HG02623 (cell line): ENCODE data around the gene CYB5R4.

Source experiments
- ATAC-seq: cut with Tn5 transposase; IDR thresholded peaks from one replicate; pipeline ENCODE4 v1.9.1; 2021; ENCODE audit warnings: moderate library complexity; ENCODE audit not compliant: unreplicated experiment

CYB5R4 gene

DNA sequence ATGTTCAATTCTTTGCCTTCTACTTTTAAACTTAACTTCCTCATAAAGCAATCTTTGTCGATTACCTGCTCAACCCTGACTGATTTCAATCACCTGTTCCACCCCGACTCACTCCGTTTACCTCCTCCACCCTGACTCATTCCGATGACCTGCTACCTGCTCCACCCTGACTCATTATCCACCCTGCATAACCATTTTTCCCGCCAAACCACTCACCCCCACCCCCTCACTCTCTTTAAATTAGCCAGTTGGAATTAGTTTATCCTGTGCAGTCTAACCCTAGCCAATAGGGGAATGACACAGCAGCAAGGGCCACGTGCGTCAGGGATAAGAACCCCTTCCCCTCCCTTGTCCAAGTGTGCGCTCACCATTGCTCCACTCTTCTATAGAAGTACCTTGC is 117.4 kb downstream of the CYB5R4 start:
- no peak for ATAC-seq

DNA sequence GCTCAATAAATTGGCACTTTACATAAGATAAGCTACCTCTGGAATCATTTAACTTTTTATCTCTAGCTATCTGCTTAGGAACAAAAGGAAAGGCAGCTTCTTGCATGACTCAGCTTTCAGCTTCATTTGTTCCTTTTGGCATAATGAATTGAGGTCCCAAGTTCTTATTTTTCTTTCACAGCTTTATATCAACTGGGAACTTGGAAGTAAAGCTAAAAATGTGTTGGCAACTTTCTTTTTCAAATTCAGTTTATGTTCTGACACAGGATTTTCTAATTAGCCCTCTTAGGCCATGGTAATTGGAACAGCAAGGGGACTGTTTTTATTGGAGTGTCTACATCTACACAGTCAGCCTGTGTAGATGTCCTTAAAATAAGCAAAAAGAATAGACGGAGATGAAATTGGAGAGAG is 118.8 kb downstream of the CYB5R4 start:
- ATAC-seq = no peak

GRCh38 chr6:83978997-83979396 is 119.5 kb downstream of the CYB5R4 start:
- ATAC-seq = no peak

DNA sequence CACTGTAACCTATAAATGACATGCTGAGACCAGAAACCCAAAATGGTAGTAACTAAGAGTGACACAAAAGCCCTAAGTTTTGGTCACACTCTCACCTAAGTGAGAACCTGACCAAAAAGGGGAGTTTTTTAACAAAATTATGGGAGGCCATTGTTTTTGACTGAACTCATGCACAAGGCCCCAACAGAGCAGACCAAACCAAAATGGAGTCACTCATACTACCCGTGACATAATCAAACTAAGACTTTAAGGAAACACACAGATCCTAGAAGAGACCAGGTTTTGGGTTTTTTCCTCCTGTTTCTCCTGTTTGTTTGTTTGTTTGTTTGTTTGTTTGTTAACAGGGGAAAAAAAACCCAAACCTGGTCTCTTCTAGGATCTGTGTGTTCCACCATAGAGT is 124.9 kb downstream of the CYB5R4 start:
- no peak for ATAC-seq

GRCh38 chr6:83985308-83985713 is 125.8 kb downstream of the CYB5R4 start:
- no peak for ATAC-seq

- no peak for ATAC-seq
Measured at GRCh38 chr6:83985715-83986114, 126.2 kb downstream of the CYB5R4 start.

- ATAC-seq = no peak
Measured at GRCh38 chr6:83998021-83998584, 138.6 kb downstream of the CYB5R4 start.

DNA sequence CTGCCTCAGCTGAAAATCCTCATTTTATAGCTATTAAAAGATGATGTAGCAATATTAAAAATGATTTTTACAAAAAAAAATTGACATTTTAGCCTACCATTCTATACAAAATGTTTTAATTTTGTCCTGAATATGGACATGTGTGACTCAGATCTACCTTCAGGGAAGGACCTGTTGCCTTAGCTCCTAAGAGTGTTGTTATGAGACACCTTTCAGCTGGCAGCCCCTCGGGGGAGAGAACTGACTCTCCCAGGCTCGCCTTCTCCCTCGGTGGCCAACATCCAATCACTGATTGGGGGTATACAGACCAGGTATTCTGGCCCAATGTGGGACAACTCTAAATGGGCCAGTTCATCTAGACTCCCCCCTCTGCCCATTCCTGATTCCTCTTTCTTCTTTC is 141.6 kb downstream of the CYB5R4 start:
- no peak for ATAC-seq

GRCh38 chr6:84002226-84002625 is 142.7 kb downstream of the CYB5R4 start:
- no peak for ATAC-seq

DNA sequence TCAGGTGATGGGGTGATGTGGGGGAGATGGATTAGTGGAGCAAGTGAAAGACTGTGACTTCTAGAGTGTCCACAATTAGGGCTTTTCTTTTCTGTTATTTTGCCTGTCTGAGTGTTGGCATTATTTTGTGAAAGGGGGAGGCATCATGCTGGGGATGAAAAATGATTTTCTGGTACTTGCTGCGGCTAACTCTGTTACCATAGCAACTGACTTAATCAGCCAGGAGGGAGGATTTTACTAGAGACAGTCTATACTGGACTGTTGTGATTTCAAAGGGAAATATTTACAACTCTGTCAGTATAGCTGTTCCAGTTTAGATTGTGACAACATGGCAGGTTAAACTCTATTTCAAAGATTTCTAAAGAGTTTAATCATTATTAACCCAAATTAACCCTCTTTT is 143.6 kb downstream of the CYB5R4 start:
- no peak for ATAC-seq

DNA sequence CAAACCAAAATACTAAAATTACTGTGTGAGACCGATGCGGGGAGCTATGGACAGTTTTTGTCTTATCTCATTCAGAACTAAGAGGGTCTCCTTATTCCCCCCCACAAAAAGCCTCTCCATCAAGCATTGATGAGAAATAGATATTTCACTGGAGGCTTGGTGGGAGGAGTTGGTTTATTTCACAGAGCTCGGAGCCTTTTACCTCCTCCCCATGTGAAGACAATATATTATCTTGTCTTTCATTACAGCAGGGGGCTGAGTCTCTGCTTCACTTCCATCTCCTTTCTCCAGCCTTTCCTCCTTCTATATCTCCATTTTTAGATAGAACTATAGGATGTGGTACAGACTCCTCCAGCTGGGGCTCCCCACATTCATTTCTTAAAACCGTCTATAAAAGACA is 144.2 kb downstream of the CYB5R4 start:
- ATAC-seq = no peak

DNA sequence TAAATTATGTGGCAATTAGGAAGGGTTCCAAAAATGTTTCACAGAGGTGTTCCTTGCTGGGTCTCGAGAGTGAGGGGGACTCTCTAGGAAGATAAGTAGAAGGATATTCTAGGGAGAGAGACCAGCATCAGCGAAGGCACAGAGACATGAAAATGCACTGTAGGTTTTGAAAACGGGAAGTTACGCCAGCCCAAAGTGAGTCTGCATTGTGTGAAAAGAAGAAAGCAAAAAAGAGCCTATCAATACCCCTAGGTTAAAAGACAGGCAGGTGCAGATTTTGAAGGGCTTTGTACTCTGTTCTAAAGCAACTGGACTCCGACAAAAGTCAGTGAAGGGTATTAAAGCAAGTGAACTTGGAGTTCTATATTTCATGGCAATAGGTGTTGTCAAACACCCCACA is 148.4 kb downstream of the CYB5R4 start:
- no peak for ATAC-seq

DNA sequence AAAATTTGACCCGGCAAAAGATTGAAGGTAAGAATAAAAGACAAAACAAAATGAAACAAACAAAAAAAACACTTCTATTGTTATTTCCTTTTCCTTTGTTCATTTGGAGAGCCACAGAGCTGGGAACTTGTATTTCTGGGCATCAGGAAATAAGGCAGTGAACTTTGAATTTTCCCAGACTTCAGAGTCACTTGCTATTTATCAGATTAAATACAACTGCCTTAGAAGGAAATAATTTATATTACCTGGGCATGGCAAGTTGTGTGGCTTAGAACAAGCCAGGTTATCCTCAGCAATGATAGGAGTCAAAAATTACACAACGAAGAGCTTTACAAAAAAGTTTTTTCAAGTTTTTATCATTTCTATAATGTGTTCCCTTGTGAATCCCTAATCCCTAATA is 153.9 kb downstream of the CYB5R4 start:
- no peak for ATAC-seq

DNA sequence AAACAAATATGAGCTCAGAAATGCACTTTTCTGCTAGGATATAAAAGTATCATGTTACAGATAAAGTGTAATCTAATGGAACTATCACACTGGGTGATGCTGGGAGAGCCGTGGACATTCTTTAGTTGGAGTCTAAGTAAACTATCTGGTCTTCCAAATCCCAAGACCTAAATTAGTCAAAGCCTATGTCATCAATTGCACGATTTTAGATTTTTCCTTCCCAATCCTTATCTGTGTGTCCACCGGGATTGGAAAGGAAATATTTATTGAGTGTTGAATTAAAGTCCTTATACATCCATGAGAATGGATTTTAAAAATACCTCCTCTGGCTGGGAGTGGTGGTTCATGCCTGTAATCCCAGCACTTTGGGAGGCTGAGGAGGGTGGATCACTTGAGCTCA is 154.4 kb downstream of the CYB5R4 start:
- ATAC-seq = no peak

GRCh38 chr6:84016029-84016428 is 156.5 kb downstream of the CYB5R4 start:
- no peak for ATAC-seq
